Stimulated activated CD4-positive, alpha-beta T cell treated with anti-CD3 and anti-CD28 coated beads, Interleukin-15, amount 100 ng/mL, for 24 hours (primary cell): ENCODE measurements around the gene B4GALNT4.
"Not testable (repeated sequence)": the region's sequence is repeated elsewhere in the genome, so short reads cannot be mapped to it uniquely, and the experiment has no call there.

Experiments used
- DNase-seq: peaks from one replicate; pipeline ENCODE4 v3.0.0-alpha.2; 2020

Gene B4GALNT4

DNA sequence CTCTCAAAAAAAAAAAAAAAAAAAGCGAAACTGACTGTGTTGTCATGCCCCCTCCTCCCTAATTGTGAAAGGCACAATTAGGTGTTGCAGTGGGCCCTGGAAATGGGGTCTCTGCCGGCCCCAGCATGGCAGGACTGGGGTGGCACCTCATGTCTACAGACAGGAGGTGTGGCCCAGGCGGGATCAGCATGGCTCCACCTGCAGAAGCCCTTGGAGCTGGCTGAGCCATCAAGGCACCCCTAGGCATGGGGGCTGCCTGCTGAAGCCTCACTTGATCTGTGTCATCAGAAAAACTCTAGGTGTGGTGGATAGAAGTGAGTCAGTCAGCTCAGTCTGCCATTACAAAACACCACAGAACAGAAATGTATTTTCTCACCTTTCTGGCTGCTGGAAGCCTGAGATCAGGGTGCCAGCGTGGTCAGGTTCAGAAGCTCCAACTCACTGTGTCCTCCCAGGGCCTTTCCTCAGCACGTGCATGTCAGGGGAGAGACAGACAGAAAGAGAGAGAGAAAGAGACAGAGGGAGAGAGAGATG, 10.1 kb upstream of the B4GALNT4 start:
- DNase-seq, result peak; percentile 41

DNA sequence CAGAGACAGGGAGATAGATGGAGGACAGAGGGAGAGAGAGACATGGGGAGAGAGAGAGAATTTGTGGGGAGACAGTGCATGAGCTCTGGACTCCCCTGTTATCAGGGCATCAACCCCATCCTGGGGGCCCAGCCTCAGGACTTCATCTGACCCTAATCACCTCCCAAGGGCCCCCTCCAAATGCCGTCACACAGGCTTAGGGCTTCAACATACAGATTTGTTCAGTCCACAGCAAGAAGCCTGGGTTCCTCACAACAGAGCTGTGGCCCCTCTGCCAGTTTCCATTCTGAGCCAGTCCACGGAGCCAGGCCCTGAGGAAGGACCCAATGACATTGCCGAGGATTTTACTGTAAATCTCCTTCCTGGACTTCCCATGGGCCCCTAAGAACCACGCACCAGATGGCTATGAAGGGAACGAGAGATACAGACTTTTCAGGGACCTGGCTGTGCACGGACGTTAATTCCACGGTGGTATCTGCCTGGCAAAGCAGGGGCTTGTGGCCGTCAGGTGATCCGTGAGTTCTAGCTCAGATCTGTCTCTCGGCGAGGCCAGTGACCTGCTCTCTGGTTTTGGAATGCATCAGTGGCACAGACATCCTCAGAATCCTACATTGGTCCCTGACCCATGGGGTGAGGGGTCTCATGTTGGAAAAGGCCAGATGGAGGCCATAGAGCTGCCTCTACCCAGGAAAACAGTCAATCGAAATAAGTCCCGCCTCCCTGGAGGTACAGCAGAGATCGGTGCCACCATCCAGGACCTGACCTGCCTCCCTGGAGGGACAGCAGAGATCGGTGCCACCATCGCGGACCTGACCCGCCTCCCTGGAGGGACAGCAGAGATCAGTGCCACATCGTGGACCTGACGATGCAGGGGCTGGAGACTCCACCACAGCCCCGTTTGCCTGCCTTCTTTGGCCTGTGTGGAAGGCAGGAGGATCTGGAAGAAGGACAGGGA, 8.7 kb upstream of the B4GALNT4 start:
- DNase-seq, result no peak

DNA sequence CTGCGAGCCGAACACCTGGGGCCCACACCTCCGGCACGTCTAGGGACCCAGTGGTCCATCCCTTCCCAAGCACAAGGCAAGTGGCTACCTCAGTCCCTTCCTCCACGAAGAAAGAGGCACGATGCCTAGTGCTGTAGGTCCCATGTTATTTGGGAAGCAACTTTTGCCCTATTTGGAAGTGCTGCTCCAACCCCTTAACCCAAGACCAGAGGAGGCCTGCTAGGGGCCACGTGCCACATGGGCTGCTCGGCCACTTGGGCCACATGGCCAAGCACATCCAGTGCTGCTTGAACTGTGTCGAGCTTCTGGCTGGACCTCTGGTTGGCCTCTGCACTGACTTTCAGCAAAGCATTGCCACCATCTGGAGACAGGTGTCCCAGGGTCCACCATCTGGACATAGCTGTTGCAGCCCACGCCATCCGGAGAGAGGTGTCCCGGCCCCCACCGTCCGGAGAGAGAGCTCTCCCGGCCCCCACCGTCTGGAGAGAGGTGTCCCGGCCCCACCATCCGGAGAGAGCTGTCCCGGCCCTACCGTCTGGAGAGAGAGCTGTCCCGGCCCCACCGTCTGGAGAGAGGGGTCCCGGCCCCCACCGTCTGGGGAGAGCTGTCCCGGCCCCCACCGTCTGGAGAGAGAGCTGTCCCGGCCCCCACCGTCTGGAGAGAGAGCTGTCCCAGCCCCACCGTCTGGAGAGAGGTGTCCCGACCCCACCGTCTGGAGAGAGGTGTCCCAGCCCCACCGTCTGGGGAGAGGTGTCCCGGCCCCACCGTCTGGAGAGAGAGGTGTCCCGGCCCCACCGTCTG, 6.5 kb upstream of the B4GALNT4 start:
- no peak for DNase-seq

- not testable (repeated sequence) for DNase-seq
Measured at GRCh38 chr11:363443-363805, 5.9 kb upstream of the B4GALNT4 start.

GRCh38 chr11:363948-364761, 5.1 kb upstream of the B4GALNT4 start:
- peak; percentile 63 for DNase-seq

DNA sequence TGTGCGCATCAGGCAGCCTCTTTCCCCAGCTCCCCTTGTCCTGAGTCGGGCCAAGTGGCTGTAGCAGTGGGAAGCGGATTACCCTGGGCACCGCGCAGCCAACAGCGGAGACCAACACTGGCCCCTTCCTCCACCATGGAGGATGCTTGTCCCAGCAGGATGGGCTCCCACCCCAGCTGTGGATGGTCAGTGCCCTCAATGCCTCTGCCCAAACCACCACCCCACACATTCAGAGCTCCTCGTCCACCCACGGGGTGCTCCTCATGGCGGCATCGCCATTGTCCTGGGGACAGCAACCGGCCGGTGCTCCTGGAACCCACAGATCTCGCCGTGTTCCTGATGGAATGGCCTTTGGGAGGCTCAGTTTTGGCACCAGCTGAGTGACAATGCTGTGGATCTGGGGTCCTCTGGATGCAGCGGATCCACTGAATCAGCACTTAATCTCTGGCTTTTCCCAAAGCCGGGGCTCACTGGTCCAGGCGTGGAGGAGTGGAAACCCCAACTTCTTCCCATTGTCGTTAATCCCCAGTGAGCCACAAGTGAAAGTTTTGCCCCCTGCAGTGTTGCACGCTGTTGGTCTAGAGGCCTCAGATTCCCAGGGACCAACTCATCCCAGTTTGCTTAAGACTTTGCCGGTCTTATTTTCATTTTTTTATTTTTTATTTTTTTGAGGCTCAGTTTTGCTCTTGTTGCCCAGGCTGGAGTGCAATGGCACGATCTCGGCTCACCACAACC, 4.1 kb upstream of the B4GALNT4 start:
- no peak for DNase-seq

- DNase-seq, result no peak
Measured at GRCh38 chr11:365831-366230, 3.5 kb upstream of the B4GALNT4 start.

DNA sequence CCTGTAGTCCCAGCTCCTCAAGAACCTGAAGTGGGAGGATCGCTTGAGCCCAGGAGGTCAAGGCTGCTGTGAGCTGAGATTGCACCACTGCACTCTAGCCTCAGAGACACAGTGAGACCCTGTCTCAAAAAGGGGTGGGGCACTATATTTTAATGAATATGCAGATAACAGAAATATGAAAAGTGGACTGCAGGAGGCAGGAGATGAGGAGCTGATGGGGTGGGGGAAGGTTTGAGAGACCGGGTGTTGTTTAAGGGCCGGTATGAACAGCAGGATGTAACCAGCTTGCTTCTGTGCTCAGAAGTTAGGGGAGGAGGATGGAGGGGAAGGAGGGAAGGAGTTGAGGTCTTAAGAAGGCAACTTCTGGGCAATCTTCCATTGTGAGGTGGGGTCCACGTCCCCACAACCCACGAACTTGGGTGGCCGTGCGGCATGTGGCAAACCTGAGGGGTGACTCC, 1.3 kb upstream of the B4GALNT4 start:
- DNase-seq, result no peak

DNA sequence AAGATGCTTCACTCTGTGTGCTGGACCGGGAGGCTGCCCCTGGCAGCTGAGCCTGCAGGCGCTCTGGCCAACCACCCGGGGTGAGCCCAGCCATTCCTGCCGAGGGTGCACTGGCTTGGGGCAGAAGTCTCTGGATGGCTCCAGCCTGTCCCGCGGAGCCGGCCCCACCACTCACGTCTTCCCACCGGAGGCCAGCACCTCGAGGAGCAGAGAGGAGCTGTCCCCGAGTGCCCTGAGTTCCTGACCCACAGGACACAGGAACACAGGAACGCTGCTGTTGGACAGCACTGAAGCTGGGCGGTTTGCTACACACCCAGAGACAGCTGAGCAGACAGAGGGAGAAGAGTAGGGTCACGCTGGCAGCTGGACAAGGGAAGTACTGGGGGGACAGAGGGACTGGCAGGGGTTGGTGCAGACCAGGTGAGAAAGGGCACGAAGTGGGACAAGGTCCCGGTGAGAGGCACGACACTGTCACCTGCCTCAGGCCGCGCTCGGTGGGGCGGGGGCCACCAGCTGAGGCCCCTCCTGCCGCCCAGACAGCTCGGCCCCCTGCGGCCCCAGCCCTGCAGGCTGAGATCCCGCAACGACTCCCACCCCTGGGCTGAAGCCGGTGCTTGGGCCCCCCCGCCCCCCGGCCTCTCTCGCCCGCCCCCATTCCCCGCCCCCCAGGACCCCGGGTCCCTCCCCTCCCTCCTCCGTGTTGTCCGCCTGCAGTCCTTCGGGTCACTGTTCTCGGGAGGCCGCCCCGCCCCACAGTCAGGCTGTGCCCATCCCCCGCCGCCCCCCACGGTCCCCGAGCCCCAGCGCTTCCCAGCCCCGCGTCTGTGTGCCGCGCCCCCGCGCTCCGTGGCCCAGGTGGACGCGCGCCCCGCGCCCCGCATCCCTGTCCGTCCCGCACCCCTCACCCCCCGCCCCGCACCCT, 624 bp upstream of the B4GALNT4 start:
- no peak for DNase-seq

- no peak for DNase-seq
Measured at GRCh38 chr11:370070-370941, 1.0 kb downstream of the B4GALNT4 start.

- DNase-seq, result no peak
Measured at GRCh38 chr11:371051-371450, 1.8 kb downstream of the B4GALNT4 start.

GRCh38 chr11:371716-372590, 2.7 kb downstream of the B4GALNT4 start:
- no peak for DNase-seq

GRCh38 chr11:372809-373715, 3.8 kb downstream of the B4GALNT4 start:
- DNase-seq, result no peak

GRCh38 chr11:373716-374551, 4.6 kb downstream of the B4GALNT4 start:
- no peak for DNase-seq

GRCh38 chr11:375065-376025, 6.0 kb downstream of the B4GALNT4 start:
- no peak for DNase-seq
